Measurements from ENCODE around the gene COX8A. TPM values are rescaled to one million over a fixed set of nuclear protein-coding genes. Genes with fewer than 3 reads are reported as not detected.

Gene COX8A
- total RNA-seq, 1 experiment from 2014 or later, result 448 TPM

DNA sequence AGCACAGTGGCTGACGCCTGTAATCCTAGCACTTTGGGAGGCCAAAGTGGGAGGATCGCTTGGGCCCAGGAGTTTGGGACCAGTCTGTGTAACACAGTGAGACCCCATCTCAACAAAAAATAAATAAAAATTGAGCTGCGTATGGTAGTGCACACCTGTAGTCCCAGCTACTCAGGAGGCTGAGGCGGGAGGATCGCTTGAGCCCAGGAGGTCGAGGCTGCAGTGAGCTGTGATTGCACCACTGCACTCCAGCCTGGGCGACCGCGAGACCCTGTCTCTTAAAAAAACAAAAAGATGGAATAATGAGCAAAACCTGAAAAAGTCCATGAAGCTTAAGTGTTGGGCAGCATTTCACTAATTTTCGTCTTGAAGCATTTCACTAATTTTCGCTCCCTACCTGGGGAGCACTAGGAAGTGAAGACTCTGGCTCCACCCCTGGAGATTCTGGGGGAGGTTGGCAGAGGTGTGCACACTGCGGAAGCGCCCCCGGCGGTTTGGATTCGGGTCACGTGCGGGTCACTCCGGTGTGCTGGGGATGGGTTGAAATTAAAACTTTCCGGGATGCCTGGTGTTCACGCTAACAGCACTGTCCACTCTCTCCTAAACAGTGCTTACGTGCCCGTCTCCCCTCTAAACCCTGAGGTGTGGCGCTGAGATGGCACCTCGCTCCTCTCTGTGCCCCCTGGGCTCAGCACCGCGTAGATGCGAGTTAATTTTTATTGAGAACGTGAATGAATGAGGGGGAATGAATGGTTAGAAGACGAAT, 36.5 kb upstream of the COX8A start:
- Histone ChIP-seq H3K9me3 (no peaks in the 10 kb centered on the region), H3K36me3 (ENCODE audit: control insufficient read depth, insufficient read depth, low read length) (no peaks in the 10 kb centered on the region), H3K4me3 (ENCODE audit: low read depth, low read length) (peak overlapping the region; percentile 39), H3K27me3 (replicated peaks; ENCODE audit: control insufficient read depth, insufficient read depth, low read length) (no peaks in the 10 kb centered on the region), H3K4me1 (no peaks in the 10 kb centered on the region)
- no TSS peak for BruUV-seq (replicated peaks)
- Mint-ChIP-seq H3K36me3 (ENCODE audit: insufficient read depth, unreplicated experiment) (peaks cover 21% of the 10 kb centered on the region), H3K27ac (ENCODE audit: unreplicated experiment) (peak overlapping the region; percentile 98), H3K4me3 (ENCODE audit: unreplicated experiment) (peak overlapping the region; percentile 100), H3K9me3 (ENCODE audit: unreplicated experiment) (no peaks in the 10 kb centered on the region), H3K27me3 (ENCODE audit: insufficient read depth, unreplicated experiment) (no peaks in the 10 kb centered on the region), H3K4me1 (ENCODE audit: low read depth, unreplicated experiment) (peaks cover 13% of the 10 kb centered on the region)
- peak; percentile 75 to 76 for DNase-seq
- ChIA-PET CTCF (interaction anchor here (0.5 to 1.0 kb wide), 2 partner anchors 20 to 321 kb away, joined by 3 read pairs; no protein-coding TSS in a partner anchor), POLR2A (interaction anchor here (0.7 kb wide), 1 partner anchor 281 kb away, joined by 5 read pairs; no protein-coding TSS in a partner anchor)
- intact Hi-C loops (cut with micrococcal nuclease; ENCODE audit: unreplicated experiment), result loop anchor here (1.0 to 2.0 kb wide), 2 partner anchors 37 to 100 kb away; partner anchors contain the start of gene COX8A
- peak in 1 of 2 experiments; percentile 20 for TF ChIP-seq CTCF (IDR thresholded peaks at IDR 0.05; ENCODE audit: insufficient read depth in 1 of 2, low read depth in 1 of 2, low read length in 1 of 2, severe bottlenecking in 1 of 2, unreplicated experiment in 1 of 2)

GRCh38 chr11:63938479-63939396, 35.7 kb upstream of the COX8A start, which contains the start of gene NAA40:
Gene NAA40, plus strand, starts transcription at chr11:63939002. Its CDS starts 95 bp downstream, at chr11:63939097.
- peak; percentile 97 to 98 for DNase-seq
- peak within 1 kb of the TSS; percentile 98 for H3K27ac Mint-ChIP-seq (ENCODE audit: unreplicated experiment)
- ChIA-PET POLR2A (interaction anchor here (0.5 to 0.7 kb wide), 10 partner anchors 18 to 1211 kb away, joined by 3 to 5 read pairs (median 4); partner anchors contain the start of genes COX8A, HNRNPUL2 and SLC3A2), CTCF (interaction anchor here (0.5 to 1.0 kb wide), 11 partner anchors 19 to 561 kb away, joined by 3 to 6 read pairs (median 3); partner anchors contain the start of gene PPP1R14B)
- Histone ChIP-seq H3K4me3 (ENCODE audit: low read depth, low read length) (peak within 1 kb of the TSS; percentile 61), H3K4me1 (no peaks in the 10 kb centered on the region), H3K36me3 (ENCODE audit: control insufficient read depth, insufficient read depth, low read length) (no peaks in the 10 kb centered on the region), H3K9me3 (no peaks in the 10 kb centered on the region), H3K27me3 (replicated peaks; ENCODE audit: control insufficient read depth, insufficient read depth, low read length) (no peaks in the 10 kb centered on the region)
- H3K36me3 Mint-ChIP-seq (ENCODE audit: insufficient read depth, unreplicated experiment), result peaks cover 21% of the 10 kb centered on the region
- no peak for TF ChIP-seq CTCF (IDR thresholded peaks at IDR 0.05; ENCODE audit: insufficient read depth in 1 of 2, low read depth in 1 of 2, low read length in 1 of 2, severe bottlenecking in 1 of 2, unreplicated experiment in 1 of 2)
- intact Hi-C loops (cut with micrococcal nuclease; ENCODE audit: unreplicated experiment), result loop anchor here (1.0 to 2.0 kb wide), 2 partner anchors 36 to 100 kb away; partner anchors contain the start of gene COX8A
- peaks cover 13% of the 10 kb centered on the region for H3K4me1 Mint-ChIP-seq (ENCODE audit: low read depth, unreplicated experiment)
- H3K27me3 Mint-ChIP-seq (ENCODE audit: insufficient read depth, unreplicated experiment), result no peaks in the 10 kb centered on the region
- H3K4me3 Mint-ChIP-seq (ENCODE audit: unreplicated experiment), result peak within 1 kb of the TSS; percentile 100
- BruUV-seq (replicated peaks), result no TSS peak
- no peaks in the 10 kb centered on the region for H3K9me3 Mint-ChIP-seq (ENCODE audit: unreplicated experiment)
